Measurements from ENCODE around the gene ZNF219. TPM values are rescaled to one million over a fixed set of nuclear protein-coding genes. Genes with fewer than 3 reads are reported as not detected.

The ZNF219 gene
- total RNA-seq, 2 experiments from 2014 or later, result 9.8 to 15.5 TPM

DNA sequence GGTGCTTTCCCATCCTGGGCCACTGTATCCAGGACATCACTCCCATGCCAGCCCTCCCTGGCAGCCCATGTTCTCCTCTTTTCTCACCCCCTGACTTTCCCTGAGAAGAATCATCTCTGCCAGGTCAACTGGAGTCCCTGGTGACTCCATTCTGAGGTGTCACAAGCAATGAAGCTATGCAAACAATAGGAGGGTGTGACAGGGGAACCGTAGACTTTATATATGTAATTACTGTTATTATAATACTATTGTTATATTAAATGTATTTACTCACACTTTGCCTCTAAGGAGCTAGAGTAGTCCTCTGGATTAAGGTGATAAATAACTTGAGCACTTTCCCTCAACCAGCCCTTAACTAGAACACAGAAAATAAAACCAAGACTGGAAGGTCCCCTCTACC lies 9.2 kb downstream of the ZNF219 start:
- POLR2A ChIA-PET, result interaction anchor here (1.6 kb wide), 1 partner anchor 18 kb away, joined by 6 read pairs; no protein-coding TSS in a partner anchor
- H3K27ac ChIP-seq (ENCODE audit: low read depth, low read length, poor library complexity, severe bottlenecking), result no peak overlapping the region

GRCh38 chr14:21088687-21089086 lies 9.8 kb downstream of the ZNF219 start:
- no peak overlapping the region for H3K4me2 ChIP-seq (ENCODE audit: low read length)
- peaks cover 16% of the 10 kb centered on the region for H3K4me1 ChIP-seq (ENCODE audit: insufficient read depth, low read length, poor library complexity, severe bottlenecking)
- no peak overlapping the region for H3K4me3 ChIP-seq (ENCODE audit: low read depth, low read length, poor library complexity, severe bottlenecking)
- no peak for DNase-seq (ENCODE audit: low spot score)
- no peak overlapping the region for H3K27ac ChIP-seq (ENCODE audit: low read depth, low read length, poor library complexity, severe bottlenecking)
- no TSS peak for BruUV-seq (replicated peaks)
- no peaks in the 10 kb centered on the region for H3K79me2 ChIP-seq (ENCODE audit: insufficient read depth, low read depth, low read length)
- POLR2A ChIA-PET, result interaction anchor here (1.6 kb wide), 1 partner anchor 17 kb away, joined by 6 read pairs; no protein-coding TSS in a partner anchor
- no peaks in the 10 kb centered on the region for H4K20me1 ChIP-seq (ENCODE audit: insufficient read depth, low read length)
- no peak overlapping the region for H2AFZ ChIP-seq (ENCODE audit: low read length)
- H3K9me3 ChIP-seq (ENCODE audit: low read length), result no peaks in the 10 kb centered on the region
- no peaks in the 10 kb centered on the region for H3K9me2 ChIP-seq (ENCODE audit: insufficient read depth, low read length)
- no peaks in the 10 kb centered on the region for H3K36me3 ChIP-seq (ENCODE audit: insufficient read depth, low read length)
- CTCF ChIA-PET (ENCODE audit: unreplicated experiment), result no interaction called here
- intact Hi-C loops (cut with micrococcal nuclease; ENCODE audit: unreplicated experiment), result no loop called here
- no peak for TF ChIP-seq CTCF (conservative IDR thresholded peaks at IDR 0.05; ENCODE audit: low read length)
- no peak for TF ChIP-seq EZH2phosphoT487 (IDR thresholded peaks at IDR 0.05; ENCODE audit: borderline replicate concordance, low read depth, low read length)

More for the DNA sequence above, 9.2 kb downstream of the ZNF219 start:
- CTCF ChIA-PET (ENCODE audit: unreplicated experiment), result interaction anchor here (0.8 kb wide), 1 partner anchor 18 kb away, joined by 6 read pairs; the partner anchor contains the start of gene ARHGEF40
- DNase-seq (ENCODE audit: low spot score), result no peak
- Histone ChIP-seq H3K36me3 (ENCODE audit: insufficient read depth, low read length) (no peaks in the 10 kb centered on the region), H3K4me2 (ENCODE audit: low read length) (no peak overlapping the region), H3K9me2 (ENCODE audit: insufficient read depth, low read length) (no peaks in the 10 kb centered on the region), H3K4me3 (ENCODE audit: low read depth, low read length, poor library complexity, severe bottlenecking) (no peak overlapping the region), H3K79me2 (ENCODE audit: insufficient read depth, low read depth, low read length) (no peaks in the 10 kb centered on the region), H3K4me1 (ENCODE audit: insufficient read depth, low read length, poor library complexity, severe bottlenecking) (peaks cover 16% of the 10 kb centered on the region), H4K20me1 (ENCODE audit: insufficient read depth, low read length) (no peaks in the 10 kb centered on the region), H2AFZ (ENCODE audit: low read length) (no peak overlapping the region), H3K9me3 (ENCODE audit: low read length) (no peaks in the 10 kb centered on the region)
- no peak for TF ChIP-seq CTCF (conservative IDR thresholded peaks at IDR 0.05; ENCODE audit: low read length)
- BruUV-seq (replicated peaks), result no TSS peak
- intact Hi-C loops (cut with micrococcal nuclease; ENCODE audit: unreplicated experiment), result no loop called here

- Histone ChIP-seq H3K36me3 (ENCODE audit: insufficient read depth, low read length) (no peaks in the 10 kb centered on the region), H2AFZ (ENCODE audit: low read length) (no peak overlapping the region), H3K4me3 (ENCODE audit: low read depth, low read length, poor library complexity, severe bottlenecking) (no peak overlapping the region), H3K4me1 (ENCODE audit: insufficient read depth, low read length, poor library complexity, severe bottlenecking) (peaks cover 11% of the 10 kb centered on the region), H4K20me1 (ENCODE audit: insufficient read depth, low read length) (no peaks in the 10 kb centered on the region), H3K79me2 (ENCODE audit: insufficient read depth, low read depth, low read length) (no peaks in the 10 kb centered on the region), H3K27ac (ENCODE audit: low read depth, low read length, poor library complexity, severe bottlenecking) (no peak overlapping the region), H3K9me3 (ENCODE audit: low read length) (no peaks in the 10 kb centered on the region), H3K4me2 (ENCODE audit: low read length) (peak overlapping the region; percentile 23), H3K9me2 (ENCODE audit: insufficient read depth, low read length) (no peaks in the 10 kb centered on the region)
- DNase-seq (ENCODE audit: low spot score), result peak; percentile 77
- no peak for TF ChIP-seq CTCF (conservative IDR thresholded peaks at IDR 0.05; ENCODE audit: low read length)
- TF ChIP-seq EZH2phosphoT487 (IDR thresholded peaks at IDR 0.05; ENCODE audit: borderline replicate concordance, low read depth, low read length), result no peak
- intact Hi-C loops (cut with micrococcal nuclease; ENCODE audit: unreplicated experiment), result loop anchor here (2.0 kb wide), 1 partner anchor 17 kb away; the partner anchor contains the start of gene ARHGEF40
- no TSS peak for BruUV-seq (replicated peaks)
- CTCF ChIA-PET (ENCODE audit: unreplicated experiment), result interaction anchor here (0.6 to 0.9 kb wide), 2 partner anchors 15 to 16 kb away, joined by 3 to 7 read pairs; no protein-coding TSS in a partner anchor
- POLR2A ChIA-PET, result interaction anchor here (0.6 to 1.3 kb wide), 4 partner anchors 16 to 126 kb away, joined by 3 to 9 read pairs (median 5); partner anchors contain the start of gene ARHGEF40
Measured at GRCh38 chr14:21087294-21088091, 11.0 kb downstream of the ZNF219 start.
